ENCODE data around the gene CHSY3.

DNA sequence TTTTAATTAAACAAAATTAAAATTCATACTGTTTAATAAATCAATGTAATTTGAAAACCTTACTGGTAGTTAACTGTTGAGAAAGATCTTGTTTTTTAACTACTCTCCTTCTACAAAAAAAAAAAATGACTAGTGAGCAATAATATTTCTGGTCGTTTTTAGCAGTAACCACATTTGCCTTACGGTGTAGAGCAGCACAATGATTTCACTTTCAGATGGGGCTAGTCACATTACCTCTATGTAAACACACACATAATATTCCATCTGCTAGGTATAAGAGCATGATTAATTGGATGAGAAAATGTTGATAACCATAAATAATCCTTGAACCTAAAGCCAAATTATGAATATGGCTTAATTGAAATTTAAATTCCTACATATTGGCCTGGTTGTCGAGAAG is 198.1 kb downstream of the CHSY3 start:
- TF ChIP-seq EZH2 (IDR thresholded peaks at IDR 0.05; ENCODE audit: borderline replicate concordance, low read length), result no peak
- TF ChIP-seq CTCF (IDR thresholded peaks at IDR 0.05; ENCODE audit: low read length), result no peak

Data from OCI-LY1 (cell line).